GM06990 (cell line): Measurements from ENCODE around the gene GNA12.
A peak's percentile ranks its signal among the peaks of the same experiment; 100 is the strongest.

ENCODE experiments used
- DNase-seq: peaks from one replicate; pipeline ENCODE4 v3.0.0-alpha.2; 2011; ENCODE audit not compliant: insufficient read length; ENCODE audit errors: extremely low read depth
- H3K27me3 ChIP-seq: replicated peaks from 2 replicates; pipeline ENCODE4 v1.6.0; 2011; ENCODE audit warnings: low read length; ENCODE audit not compliant: control insufficient read depth, insufficient read depth
- H3K36me3 ChIP-seq: 2 replicates; pipeline ENCODE4 v1.5.1; 2011; ENCODE audit warnings: low read length; ENCODE audit not compliant: control insufficient read depth, insufficient read depth
- H3K4me3 ChIP-seq: replicated peaks from 2 replicates; pipeline ENCODE4 v1.5.1; 2011; ENCODE audit warnings: low read depth, mild to moderate bottlenecking, control low read depth, low read length
- TF ChIP-seq, protein P1 (sequence below): IDR thresholded peaks from 2 replicates; pipeline ENCODE4 v1.5.1; 2011; ENCODE audit warnings: low read length, control low read depth, mild to moderate bottlenecking, inconsistent platforms; ENCODE audit not compliant: insufficient read depth, poor library complexity, severe bottlenecking

The GNA12 gene

DNA sequence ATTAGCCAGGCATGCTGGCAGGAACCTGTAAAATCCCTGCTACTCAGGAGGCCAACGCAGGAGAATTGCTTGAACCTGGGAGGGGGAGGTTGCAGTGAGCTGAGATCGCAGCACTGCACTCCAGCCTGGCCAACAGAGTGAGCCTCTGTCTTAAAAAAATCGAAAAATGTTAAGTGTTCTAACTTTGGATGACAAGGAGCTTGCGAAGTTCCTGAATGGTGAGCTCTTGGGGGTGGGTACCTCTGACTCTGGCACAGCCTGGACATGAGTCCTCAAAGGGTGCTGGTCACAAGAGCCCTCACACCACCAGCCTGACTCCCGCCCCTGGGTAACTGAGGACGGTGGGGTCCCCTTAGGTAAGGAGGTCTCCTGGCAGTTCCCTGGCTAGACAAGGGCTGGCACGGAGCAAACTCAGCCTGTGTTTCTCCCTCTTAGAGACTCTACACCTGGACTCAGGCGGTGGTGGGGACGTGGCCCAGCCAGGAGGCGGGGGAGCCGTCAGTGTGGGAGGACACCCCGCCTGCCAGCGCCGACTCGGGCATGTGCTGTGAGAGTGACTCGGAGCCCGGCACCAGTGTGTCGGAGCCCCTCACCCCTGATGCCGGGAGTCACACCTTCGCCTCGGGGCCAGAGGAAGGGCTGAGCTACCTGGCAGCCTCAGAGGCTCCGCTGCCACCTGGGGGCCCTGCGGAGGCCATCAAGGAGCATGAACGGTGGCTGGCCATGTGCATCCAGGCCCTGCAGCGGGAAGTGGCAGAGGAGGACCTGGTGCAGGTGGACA is 132.0 kb downstream of the GNA12 start:
- TF ChIP-seq, protein P1, sequence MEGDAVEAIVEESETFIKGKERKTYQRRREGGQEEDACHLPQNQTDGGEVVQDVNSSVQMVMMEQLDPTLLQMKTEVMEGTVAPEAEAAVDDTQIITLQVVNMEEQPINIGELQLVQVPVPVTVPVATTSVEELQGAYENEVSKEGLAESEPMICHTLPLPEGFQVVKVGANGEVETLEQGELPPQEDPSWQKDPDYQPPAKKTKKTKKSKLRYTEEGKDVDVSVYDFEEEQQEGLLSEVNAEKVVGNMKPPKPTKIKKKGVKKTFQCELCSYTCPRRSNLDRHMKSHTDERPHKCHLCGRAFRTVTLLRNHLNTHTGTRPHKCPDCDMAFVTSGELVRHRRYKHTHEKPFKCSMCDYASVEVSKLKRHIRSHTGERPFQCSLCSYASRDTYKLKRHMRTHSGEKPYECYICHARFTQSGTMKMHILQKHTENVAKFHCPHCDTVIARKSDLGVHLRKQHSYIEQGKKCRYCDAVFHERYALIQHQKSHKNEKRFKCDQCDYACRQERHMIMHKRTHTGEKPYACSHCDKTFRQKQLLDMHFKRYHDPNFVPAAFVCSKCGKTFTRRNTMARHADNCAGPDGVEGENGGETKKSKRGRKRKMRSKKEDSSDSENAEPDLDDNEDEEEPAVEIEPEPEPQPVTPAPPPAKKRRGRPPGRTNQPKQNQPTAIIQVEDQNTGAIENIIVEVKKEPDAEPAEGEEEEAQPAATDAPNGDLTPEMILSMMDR = no peak
- no peak for DNase-seq
- Histone ChIP-seq H3K4me3 (no peak overlapping the region), H3K36me3 (no peaks in the 10 kb centered on the region; the same call in 1 of the 2 replicates), H3K27me3 (no peaks in the 10 kb centered on the region)

DNA sequence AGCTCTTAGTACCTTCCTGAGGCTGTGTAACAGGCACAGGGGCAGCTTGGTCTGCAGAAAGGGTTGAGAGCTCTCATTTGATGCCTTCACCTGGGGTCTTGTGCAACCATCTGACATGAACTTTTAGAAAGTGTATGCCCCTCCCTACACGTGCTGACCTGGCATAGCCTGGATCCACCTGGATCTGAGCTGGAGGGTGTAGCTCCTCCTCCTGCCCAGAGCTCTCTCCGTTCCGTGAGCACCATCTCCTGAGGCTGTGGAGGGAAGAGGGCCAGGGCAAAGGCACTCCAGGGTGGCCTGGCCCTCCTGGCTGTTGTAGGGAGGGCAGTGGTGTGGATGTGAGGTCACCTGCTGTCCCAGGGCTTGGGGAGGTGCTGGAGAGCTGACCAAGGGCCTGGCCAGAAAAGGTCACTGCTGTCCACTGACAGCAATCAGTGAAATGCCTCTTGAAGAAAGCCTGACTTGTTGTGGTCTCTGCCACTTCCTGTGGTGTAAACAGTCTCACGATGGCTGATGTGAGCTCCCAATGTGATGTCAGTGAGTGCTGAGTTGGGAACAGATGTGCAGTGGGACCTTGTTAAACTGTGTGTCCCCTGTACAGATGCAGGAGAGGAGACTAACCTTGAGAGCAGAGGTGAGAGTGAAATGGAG is 133.1 kb downstream of the GNA12 start:
- Histone ChIP-seq H3K4me3 (peak overlapping the region; percentile 10), H3K36me3 (no peaks in the 10 kb centered on the region; the same call in 1 of the 2 replicates), H3K27me3 (no peaks in the 10 kb centered on the region)
- TF ChIP-seq, protein P1 = no peak
- DNase-seq = peak; percentile 63

DNA sequence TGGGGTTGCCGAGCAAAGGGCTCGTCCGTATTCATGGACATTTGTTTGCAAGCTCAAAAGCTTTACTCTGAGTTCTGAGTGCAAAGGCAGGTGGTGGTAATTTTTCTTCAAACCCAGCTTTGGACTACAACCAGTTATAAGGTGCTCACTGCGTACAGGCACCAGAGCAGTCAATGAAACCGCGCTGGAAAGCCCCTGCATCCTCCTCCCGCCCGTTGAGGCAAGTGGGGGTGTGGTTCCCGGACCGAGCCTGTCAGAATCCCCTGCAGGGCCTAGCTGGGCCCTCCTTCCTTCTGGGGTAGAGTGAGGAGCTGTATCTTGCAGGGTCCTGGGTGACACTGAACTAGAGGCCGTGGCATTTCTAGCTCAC is 133.8 kb downstream of the GNA12 start:
- DNase-seq = peak; percentile 82
- Histone ChIP-seq H3K27me3 (no peaks in the 10 kb centered on the region), H3K36me3 (no peaks in the 10 kb centered on the region; the same call in 1 of the 2 replicates), H3K4me3 (peak overlapping the region; percentile 63)
- TF ChIP-seq, protein P1 = no peak

DNA sequence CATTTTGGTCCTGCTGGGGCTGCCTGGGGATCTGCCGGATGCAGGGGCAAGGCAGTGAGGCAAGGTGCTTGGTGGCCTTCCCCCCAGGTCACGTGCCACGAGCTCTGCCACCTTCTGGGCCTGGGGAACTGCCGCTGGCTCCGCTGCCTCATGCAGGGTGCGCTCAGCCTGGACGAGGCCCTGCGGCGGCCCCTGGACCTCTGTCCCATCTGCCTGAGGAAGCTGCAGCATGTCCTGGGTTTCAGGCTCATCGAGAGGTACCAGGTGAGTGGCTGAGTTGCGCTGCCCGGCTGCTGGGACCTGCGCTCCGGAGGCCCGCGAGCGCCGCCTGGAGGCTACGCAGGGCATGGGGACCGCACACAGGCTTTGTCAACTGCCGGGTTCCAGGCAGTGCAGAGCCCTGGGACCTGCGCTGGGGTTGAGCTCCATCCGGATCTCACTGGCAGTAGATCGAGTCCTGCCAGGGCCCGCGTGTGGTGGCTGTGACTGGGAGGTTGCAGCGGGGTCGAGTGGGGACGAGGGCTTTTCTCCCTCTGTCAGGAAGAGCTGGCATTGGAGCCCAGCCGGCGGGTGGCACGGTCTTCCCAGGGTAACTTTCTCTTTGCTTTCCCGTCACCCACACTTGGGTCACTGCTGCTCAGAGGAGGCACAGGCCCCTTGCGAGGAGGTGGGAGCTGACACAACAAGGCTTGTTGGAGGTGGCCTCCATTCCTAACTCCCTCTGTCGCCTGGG is 134.4 kb downstream of the GNA12 start:
- Histone ChIP-seq H3K4me3 (peak overlapping the region; percentile 63), H3K27me3 (no peaks in the 10 kb centered on the region), H3K36me3 (no peaks in the 10 kb centered on the region; the same call in 1 of the 2 replicates)
- peak; percentile 93 for DNase-seq
- TF ChIP-seq, protein P1 = peak; percentile 100

DNA sequence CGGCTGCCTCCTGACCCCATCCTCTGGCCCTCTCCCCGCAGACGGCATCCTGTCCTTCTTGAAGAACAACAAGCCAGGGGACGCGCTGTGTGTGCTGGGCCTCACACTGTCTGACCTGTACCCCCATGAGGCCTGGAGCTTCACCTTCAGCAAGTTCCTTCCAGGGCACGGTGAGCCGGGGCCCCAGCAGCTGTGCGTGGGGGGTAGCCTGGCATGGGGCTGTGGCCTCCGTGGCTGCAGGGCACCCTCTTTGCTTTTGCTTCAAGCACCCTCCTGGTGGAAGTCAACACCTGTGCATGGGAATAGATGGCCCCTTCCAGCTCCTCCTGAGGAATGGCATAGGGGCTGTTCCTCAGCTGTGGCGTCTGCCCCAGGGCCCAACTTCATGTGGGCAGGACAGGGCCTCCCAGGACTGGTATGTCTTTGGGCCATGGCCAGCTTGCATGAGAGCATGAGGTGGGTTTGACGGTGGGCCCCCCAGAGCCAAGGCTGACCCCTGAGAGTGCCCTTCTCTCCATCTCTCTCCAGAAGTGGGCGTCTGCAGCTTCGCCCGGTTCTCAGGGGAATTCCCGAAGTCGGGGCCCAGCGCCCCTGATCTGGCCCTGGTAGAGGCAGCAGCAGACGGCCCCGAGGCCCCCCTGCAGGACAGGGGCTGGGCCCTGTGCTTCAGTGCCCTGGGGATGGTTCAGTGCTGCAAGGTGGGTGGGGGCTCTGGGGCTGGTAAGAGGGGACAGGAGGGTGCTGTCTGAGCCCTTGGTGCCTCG is 135.4 kb downstream of the GNA12 start:
- DNase-seq = no peak
- TF ChIP-seq, protein P1 = no peak
- Histone ChIP-seq H3K36me3 (no peaks in the 10 kb centered on the region), H3K4me3 (peak overlapping the region; percentile 63), H3K27me3 (no peaks in the 10 kb centered on the region)
